GM12878 (cell line): ENCODE data around the gene EIF4ENIF1. TPM values are rescaled to one million over a fixed set of nuclear protein-coding genes. Genes with fewer than 3 reads are reported as not detected.
"Not testable (repeated sequence)": the region's sequence is repeated elsewhere in the genome, so short reads cannot be mapped to it uniquely, and the experiment has no call there.

Experiments used
- ATAC-seq: fragments of 200-7000 bp; cut with Tn5 transposase; 3 replicates; pipeline ENCODE4 v1.9.1; 2020; ENCODE audit warnings: mild to moderate bottlenecking, moderate library complexity
- BruUV-seq: library from RNA; stranded (reverse); fragments of 400-500 nt; replicated peaks from 2 replicates; lab custom pipeline; 2021; lab: Mats Ljungman, UMichigan
- CTCF ChIA-PET: fragments of 300-600 bp; sonication (Branson Sonifier 250); formaldehyde crosslinking; extraction: SDS; loops from one replicate; lab custom pipeline; 2021; ENCODE audit warnings: inconsistent platforms; lab: Yijun Ruan, JAX
- POLR2A ChIA-PET: fragments of 350-600 bp; formaldehyde crosslinking; extraction: SDS; loops from one replicate; lab custom pipeline; 2021; ENCODE audit warnings: inconsistent platforms; lab: Charles Lee
- RAD21 ChIA-PET: fragments of 300-600 bp; sonication (Branson Sonifier 250); formaldehyde crosslinking; loops from one replicate; lab custom pipeline; 2023; ENCODE audit warnings: antibody characterized with exemption; ENCODE audit not compliant: unreplicated experiment; lab: Charles Lee
- SMC1A ChIA-PET: fragments of 300-600 bp; sonication (Branson Sonifier 250); formaldehyde crosslinking; loops from one replicate; lab custom pipeline; 2023; ENCODE audit not compliant: unreplicated experiment, uncharacterized antibody; lab: Charles Lee
- DNase-seq: peaks from one replicate; pipeline ENCODE4 v3.0.0-alpha.2; 2011; ENCODE audit warnings: low read depth, low spot score
- FAIRE-seq: peaks from 3 replicates; lab custom pipeline; 2011; peaks lifted over from hg19 to GRCh38; lab: Jason Lieb, UNC
- H2AFZ ChIP-seq: 2 replicates; pipeline ENCODE4 v1.6.0; 2011; ENCODE audit warnings: low read depth, low read length, control low read depth; ENCODE audit not compliant: control insufficient read depth
- H3K27ac ChIP-seq: 2 replicates; pipeline ENCODE4 v1.5.1; 2011; ENCODE audit warnings: control low read depth; ENCODE audit not compliant: control insufficient read depth, insufficient read depth
- H3K27me3 ChIP-seq, 2 experiments: replicated peaks in 1 of 2; 2 replicates each; pipeline versions ENCODE4 v1.6.0 to v1.6.1; 2011; ENCODE audit warnings: low read length in 1 of 2; ENCODE audit not compliant: control insufficient read depth in 2 of 2, insufficient read depth in 2 of 2
- H3K36me3 ChIP-seq, 2 experiments: 2 replicates each; pipeline ENCODE4 v1.5.1; 2011; ENCODE audit warnings: low read length in 1 of 2; ENCODE audit not compliant: control insufficient read depth in 2 of 2, insufficient read depth in 2 of 2
- H3K4me1 ChIP-seq: 2 replicates; pipeline ENCODE4 v1.6.1; 2011; ENCODE audit warnings: mild to moderate bottlenecking, low read length, moderate library complexity, mixed read lengths; ENCODE audit not compliant: control insufficient read depth, insufficient read depth
- H3K4me2 ChIP-seq: 2 replicates; pipeline ENCODE4 v1.6.0; 2011; ENCODE audit warnings: control low read depth; ENCODE audit not compliant: control insufficient read depth, insufficient read depth
- H3K4me3 ChIP-seq: fragments of 200-600 bp; sonication (generic); 2 replicates; pipeline ENCODE4 v1.5.1; 2016
- H3K79me2 ChIP-seq: 2 replicates; pipeline ENCODE4 v1.6.0; 2011; ENCODE audit warnings: low read length; ENCODE audit not compliant: control insufficient read depth, insufficient read depth
- H3K9ac ChIP-seq: 2 replicates; pipeline ENCODE4 v1.8.0; 2011; ENCODE audit warnings: low read length, control low read depth, mixed read lengths; ENCODE audit not compliant: control insufficient read depth, insufficient read depth
- H3K9me3 ChIP-seq: replicated peaks from 3 replicates; pipeline ENCODE4 v1.5.1; 2011; ENCODE audit warnings: mild to moderate bottlenecking, low read length; ENCODE audit not compliant: control insufficient read depth, insufficient read depth
- H4K20me1 ChIP-seq: 2 replicates; pipeline ENCODE4 v1.6.0; 2011; ENCODE audit not compliant: control insufficient read depth, insufficient read depth
- ATF7 ChIP-seq: fragments of 450-650 bp; IDR thresholded peaks from 2 replicates; pipeline ENCODE4 v1.6.1; 2016; ENCODE audit warnings: low read depth, mild to moderate bottlenecking
- ELK1 ChIP-seq: IDR thresholded peaks from 2 replicates; pipeline ENCODE4 v1.6.1; 2012; ENCODE audit warnings: low read depth, low read length, improper control_type of control experiment
- GABPA ChIP-seq: IDR thresholded peaks from 2 replicates; pipeline ENCODE4 v1.6.1; 2014; ENCODE audit warnings: antibody characterized with exemption, low read depth, mild to moderate bottlenecking, inconsistent platforms
- NR2C2 ChIP-seq: IDR thresholded peaks from 2 replicates; pipeline ENCODE4 v1.6.1; 2011; ENCODE audit warnings: borderline replicate concordance, low read depth; ENCODE audit not compliant: control insufficient read depth, insufficient read length
- RAD21 ChIP-seq: IDR thresholded peaks from 2 replicates; pipeline ENCODE4 v1.6.1; 2011; ENCODE audit warnings: mild to moderate bottlenecking, low read depth, low read length, moderate library complexity; ENCODE audit not compliant: insufficient read depth
- SRF ChIP-seq, 2 experiments: IDR thresholded peaks; 2 replicates each; pipeline ENCODE4 v1.6.1; 2011; ENCODE audit warnings: low read depth in 2 of 2, low read length in 2 of 2, mild to moderate bottlenecking in 1 of 2, moderate library complexity in 1 of 2
- TCF12 ChIP-seq: IDR thresholded peaks from 2 replicates; pipeline ENCODE4 v1.6.1; 2011; ENCODE audit warnings: low read depth, mild to moderate bottlenecking, low read length
- ZNF207 ChIP-seq: fragments of 450-650 bp; IDR thresholded peaks from 2 replicates; pipeline ENCODE4 v1.6.1; 2014; ENCODE audit warnings: antibody characterized with exemption, mild to moderate bottlenecking, borderline replicate concordance
- WGBS: methylation state at CpG from one replicate; pipeline ENCODE4 v1.1.6; 2016; ENCODE audit warnings: low lambda C conversion rate; ENCODE audit not compliant: insufficient replicate concordance, insufficient coverage; ENCODE audit errors: missing lambda C conversion rate; 5-methylcytosine and 5-hydroxymethylcytosine counted together
- in situ Hi-C: fragments of 300-500 bp; cut with MboI; formaldehyde crosslinking; loops from 9 replicates; pipeline ENCODE4 v1.14.3; 2018; ENCODE audit warnings: mixed read lengths
- intact Hi-C: fragments of 100-400 bp; cut with micrococcal nuclease; formaldehyde crosslinking; loops from one replicate; pipeline ENCODE4 v1.14.2; 2022; ENCODE audit not compliant: unreplicated experiment
- polyA plus RNA-seq, 11 experiments: library from polyadenylated mRNA; depleted of rRNA in 4 of 11; unstranded in 6 of 11; stranded (reverse) in 5 of 11; fragments of >200 nt; fragmentation: Nextera tagmentation in 4 of 11; fragmentation: Illumina TruSeq in 1 of 11; extraction: Ambion mirVana in 4 of 11; extraction: Trizol in 1 of 11; gene quantifications; 1 replicate in 1 of 11; 2 replicates in 10 of 11; pipeline versions ENCODE4 v1.2.1 to v1.2.3, GENCODE V29; 2011 to 2016; ENCODE audit warnings: inconsistent platforms in 2 of 11, missing spikeins in 2 of 11, low read depth in 1 of 11
- total RNA-seq, 4 experiments: library from RNA; depleted of rRNA in 3 of 4; stranded (reverse); fragments of >200 nt in 3 of 4; fragmentation: Illumina TruSeq in 1 of 4; extraction: Trizol in 1 of 4; gene quantifications; 2 replicates each; pipeline versions ENCODE4 v1.2.1 to v1.2.3, GENCODE V29; 2013 to 2021
- TF ChIP-seq, protein P1 (sequence below): fragments of 450-650 bp; IDR thresholded peaks from 2 replicates; pipeline ENCODE4 v1.6.1; 2017; ENCODE audit warnings: borderline replicate concordance

The EIF4ENIF1 gene
- total and polyA plus RNA-seq, 10 of the 15 experiments (the other 5 are each of a cell fraction or from before 2014, with no cell fraction given) = 4.4 to 43.7 (median 24.4) TPM

- H3K4me2 ChIP-seq = no peak overlapping the region
- no peaks in the 10 kb centered on the region for H3K4me1 ChIP-seq
- no TSS peak for BruUV-seq
- peaks cover 0 to 12% of the 10 kb centered on the region in 2 experiments; a peak in 1 of 4 replicates for H3K36me3 ChIP-seq
- ChIA-PET RAD21 (no interaction called here), POLR2A (interaction anchor here (0.5 kb wide), 1 partner anchor 16 kb away, joined by 3 read pairs; no protein-coding TSS in a partner anchor), CTCF (interaction anchor here (1.0 to 1.4 kb wide), 3 partner anchors 12 to 48 kb away, joined by 3 to 4 read pairs (median 3); no protein-coding TSS in a partner anchor)
- no peak overlapping the region for H2AFZ ChIP-seq
- no peak for DNase-seq
- peaks cover 15% of the 10 kb centered on the region for H3K79me2 ChIP-seq
- TF ChIP-seq NR2C2 = no peak
- no peak for TF ChIP-seq ATF7
- no peak for TF ChIP-seq RAD21
- no peak for TF ChIP-seq ELK1
- TF ChIP-seq ZNF207 = no peak
- TF ChIP-seq GABPA = no peak
- no peak for TF ChIP-seq TCF12
- TF ChIP-seq SRF (IDR thresholded peaks at IDR 0.05; ENCODE audit: low read depth in 2 of 2, low read length in 2 of 2) = no peak
- TF ChIP-seq, protein P1, sequence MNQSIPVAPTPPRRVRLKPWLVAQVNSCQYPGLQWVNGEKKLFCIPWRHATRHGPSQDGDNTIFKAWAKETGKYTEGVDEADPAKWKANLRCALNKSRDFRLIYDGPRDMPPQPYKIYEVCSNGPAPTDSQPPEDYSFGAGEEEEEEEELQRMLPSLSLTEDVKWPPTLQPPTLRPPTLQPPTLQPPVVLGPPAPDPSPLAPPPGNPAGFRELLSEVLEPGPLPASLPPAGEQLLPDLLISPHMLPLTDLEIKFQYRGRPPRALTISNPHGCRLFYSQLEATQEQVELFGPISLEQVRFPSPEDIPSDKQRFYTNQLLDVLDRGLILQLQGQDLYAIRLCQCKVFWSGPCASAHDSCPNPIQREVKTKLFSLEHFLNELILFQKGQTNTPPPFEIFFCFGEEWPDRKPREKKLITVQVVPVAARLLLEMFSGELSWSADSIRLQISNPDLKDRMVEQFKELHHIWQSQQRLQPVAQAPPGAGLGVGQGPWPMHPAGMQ = no peak
- TF ChIP-seq, all 136 proteins: peak for 0
- intact Hi-C loops = no loop called here
- Histone ChIP-seq H3K27ac (no peak overlapping the region), H3K27me3 (no peaks in the 10 kb centered on the region), H3K9me3 (no peaks in the 10 kb centered on the region; the same call in 1 of the 3 replicates), H3K9ac (no peak overlapping the region), H4K20me1 (no peaks in the 10 kb centered on the region), H3K4me3 (no peak overlapping the region)
- ATAC-seq (no peak), FAIRE-seq (no peak)
- in situ Hi-C loops = no loop called here
- WGBS = 97% methylated on average over 4 of the region's 4 CpGs
- SMC1A ChIA-PET = interaction anchor here (0.6 kb wide), 1 partner anchor 26 kb away, joined by 3 read pairs; no protein-coding TSS in a partner anchor
Observed at GRCh38 chr22:31508536-31508935, 18.9 kb upstream of the EIF4ENIF1 start.

DNA sequence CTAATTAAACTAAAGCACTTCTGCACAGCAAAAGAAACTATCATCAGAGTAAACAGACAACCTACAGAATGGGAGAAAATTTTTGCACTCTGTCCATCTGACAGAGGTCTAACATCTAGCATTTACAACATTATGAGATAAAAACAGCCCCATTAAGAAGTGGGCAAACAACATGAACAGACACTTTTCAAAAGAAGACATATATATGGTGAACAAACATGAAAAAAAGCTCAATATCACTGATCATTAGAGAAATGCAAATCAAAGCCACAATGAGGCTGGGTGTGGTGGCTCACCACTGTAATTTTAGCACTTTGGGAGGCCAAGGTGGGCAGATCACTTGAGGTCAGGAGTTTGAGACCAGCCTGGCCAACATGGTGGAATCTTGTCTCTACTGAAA is 17.9 kb upstream of the EIF4ENIF1 start:
- in situ Hi-C loops, H3K27me3 ChIP-seq, H3K9me3 ChIP-seq, H4K20me1 ChIP-seq, H3K4me3 ChIP-seq, intact Hi-C loops, H2AFZ ChIP-seq, H3K9ac ChIP-seq, BruUV-seq, ATAC-seq, DNase-seq, H3K4me1 ChIP-seq, H3K27ac ChIP-seq, H3K4me2 ChIP-seq, FAIRE-seq: not testable (repeated sequence)
- POLR2A ChIA-PET = interaction anchor here (0.9 kb wide), 1 partner anchor 49 kb away, joined by 5 read pairs; no protein-coding TSS in a partner anchor
- CTCF ChIA-PET = interaction anchor here (1.0 to 1.2 kb wide), 2 partner anchors 37 to 49 kb away, joined by 3 read pairs; no protein-coding TSS in a partner anchor
- SMC1A ChIA-PET = interaction anchor here (0.8 to 1.7 kb wide), 2 partner anchors 30 to 65 kb away, joined by 3 read pairs; no protein-coding TSS in a partner anchor
- Histone ChIP-seq H3K36me3 (peaks cover 0 to 12% of the 10 kb centered on the region in 2 experiments; a peak in 1 of 4 replicates), H3K79me2 (peaks cover 17% of the 10 kb centered on the region)
- RAD21 ChIA-PET = interaction anchor here (1.0 kb wide), 1 partner anchor 54 kb away, joined by 3 read pairs; no protein-coding TSS in a partner anchor
